RPMI8226 (cell line): ENCODE data around the gene DGKB.

Experiments used
- DNase-seq: peaks from one replicate; pipeline ENCODE4 v3.0.0-alpha.2; 2015

The DGKB gene

DNA sequence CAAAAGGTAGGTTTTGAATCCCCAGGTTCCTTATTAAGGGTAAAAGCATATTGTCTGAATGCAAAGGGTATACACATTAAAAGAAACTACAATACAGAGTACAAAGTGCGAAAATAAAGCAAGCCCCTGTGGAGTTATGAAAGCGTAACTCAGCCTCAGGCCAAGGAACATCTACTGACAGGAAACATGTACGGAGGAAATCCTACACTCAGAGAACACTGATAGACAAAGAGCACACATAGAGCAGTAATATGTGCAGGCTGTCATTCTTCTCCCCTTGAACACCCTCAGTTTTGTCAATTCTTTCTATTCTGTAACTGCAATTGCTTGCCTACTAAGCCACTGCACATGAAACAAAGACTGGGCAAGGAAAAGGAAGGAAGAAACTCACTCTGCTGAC is 150.2 kb downstream of the DGKB start:
- DNase-seq = no peak

GRCh38 chr7:14751461-14751860 is 151.1 kb downstream of the DGKB start:
- no peak for DNase-seq

- DNase-seq = no peak
These were observed 154.1 kb downstream of the DGKB start for GRCh38 chr7:14748461-14748860.

GRCh38 chr7:14747701-14748100 is 154.8 kb downstream of the DGKB start:
- DNase-seq = no peak

DNA sequence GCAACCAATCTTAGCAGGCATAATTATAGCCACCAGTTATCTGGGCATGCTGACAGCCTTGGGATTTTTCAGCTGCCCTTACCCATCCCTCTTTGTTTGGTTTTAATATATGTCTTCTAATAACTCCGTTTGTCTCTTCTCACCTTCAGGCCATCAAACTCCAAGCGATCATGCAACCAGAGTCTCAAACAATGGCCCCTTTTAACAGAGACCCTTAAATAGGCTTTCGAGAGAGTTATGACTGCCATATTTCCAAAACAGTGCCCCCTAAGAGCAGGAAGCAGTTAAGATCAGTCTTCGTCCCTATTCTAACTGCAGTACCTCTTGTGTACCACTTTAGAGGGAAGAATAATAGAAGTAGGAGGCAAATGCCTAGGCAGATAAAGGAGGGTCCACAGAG is 157.5 kb downstream of the DGKB start:
- DNase-seq = no peak

DNA sequence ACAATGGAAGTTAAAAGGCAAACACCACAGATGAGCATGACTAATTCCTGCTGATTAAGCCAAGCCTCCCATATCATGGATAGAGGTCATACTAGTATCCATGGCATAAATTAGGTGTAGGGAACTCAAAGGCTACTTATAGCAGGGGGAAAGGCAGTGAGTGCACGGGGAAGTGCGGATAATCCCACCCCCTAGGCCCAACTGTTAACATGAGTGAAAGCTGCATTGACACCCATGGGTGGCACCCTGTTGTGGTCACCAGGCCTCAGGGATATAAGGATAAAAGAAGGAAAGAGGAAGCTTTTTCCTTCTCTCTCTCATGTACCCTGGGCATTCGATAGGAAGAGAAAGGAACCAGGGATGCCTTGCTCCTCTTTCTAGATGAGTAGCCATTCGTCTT is 161.9 kb downstream of the DGKB start:
- DNase-seq = no peak

DNA sequence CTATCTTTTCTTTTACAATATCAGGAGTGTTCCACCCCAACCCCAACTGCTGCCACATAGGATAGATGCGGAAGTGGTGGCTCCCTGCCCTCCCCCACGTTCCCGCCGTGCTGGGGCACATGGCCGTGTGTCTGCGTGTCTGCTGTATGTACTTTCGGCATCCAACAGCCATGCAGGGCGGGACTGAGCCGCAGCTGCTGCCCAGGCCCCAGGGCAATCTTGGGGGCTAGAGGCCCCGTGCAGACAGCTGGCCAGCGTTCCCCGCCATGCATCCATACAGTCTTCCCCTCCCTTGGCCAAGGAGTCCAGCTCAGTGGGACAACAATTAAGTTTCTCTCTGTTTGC is 162.7 kb downstream of the DGKB start:
- no peak for DNase-seq

DNA sequence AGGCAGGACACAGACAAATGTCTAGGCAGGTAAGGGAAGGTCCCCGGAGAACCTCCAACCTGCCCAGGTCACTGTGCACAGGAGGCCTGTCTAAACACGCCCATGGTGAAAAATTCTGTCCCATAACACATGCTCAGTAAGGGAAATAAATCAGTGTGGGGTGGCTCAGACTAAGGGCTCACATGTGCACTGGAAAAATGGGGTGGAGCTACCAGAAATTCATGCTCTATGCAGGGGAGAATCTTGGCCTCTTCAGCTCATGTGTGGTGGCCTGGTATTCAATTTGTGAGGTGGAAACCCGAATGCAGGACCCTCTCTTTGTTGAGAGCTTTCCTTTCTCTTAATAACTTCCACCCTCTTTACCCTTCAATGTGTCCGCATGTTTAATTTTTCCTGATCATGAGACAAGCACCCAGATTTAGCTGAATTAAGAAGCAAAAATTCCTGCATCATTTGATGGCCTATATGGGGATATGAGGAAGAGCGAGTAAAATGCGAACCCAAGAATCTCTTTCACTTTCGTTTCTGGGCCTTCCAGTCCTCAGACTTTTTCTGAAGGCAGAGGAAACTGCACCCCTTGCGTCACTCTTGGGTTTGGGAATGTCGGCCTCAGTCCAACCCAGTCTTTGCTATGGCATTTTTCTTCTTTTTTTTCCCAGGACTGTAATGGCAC is 163.2 kb downstream of the DGKB start:
- DNase-seq = peak; percentile 48

- no peak for DNase-seq
These were observed 164.5 kb downstream of the DGKB start for GRCh38 chr7:14738086-14738485.

GRCh38 chr7:14734839-14735321 is 167.7 kb downstream of the DGKB start:
- DNase-seq = peak; percentile 45

GRCh38 chr7:14720785-14721184 is 181.8 kb downstream of the DGKB start:
- DNase-seq = no peak

- peak; percentile 20 for DNase-seq
These were observed 184.7 kb downstream of the DGKB start for GRCh38 chr7:14717816-14718215.

DNA sequence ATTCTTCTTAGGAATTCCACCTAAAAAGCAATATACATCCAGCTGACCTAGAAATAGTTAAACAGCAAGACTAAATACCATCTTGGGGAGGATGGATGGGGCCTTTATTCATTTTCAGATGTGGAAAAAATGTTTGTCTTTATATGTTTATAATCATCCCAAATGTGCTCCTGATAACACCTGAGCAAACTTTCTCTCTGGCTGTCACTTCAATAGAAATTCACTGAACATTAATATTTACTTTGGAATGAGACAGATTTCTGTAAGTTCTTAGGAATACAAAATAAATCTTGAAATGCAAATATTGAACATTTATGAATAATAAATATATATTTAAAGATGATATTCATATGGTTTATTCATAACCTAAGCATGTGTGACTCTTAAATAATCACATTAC is 185.4 kb downstream of the DGKB start:
- no peak for DNase-seq

DNA sequence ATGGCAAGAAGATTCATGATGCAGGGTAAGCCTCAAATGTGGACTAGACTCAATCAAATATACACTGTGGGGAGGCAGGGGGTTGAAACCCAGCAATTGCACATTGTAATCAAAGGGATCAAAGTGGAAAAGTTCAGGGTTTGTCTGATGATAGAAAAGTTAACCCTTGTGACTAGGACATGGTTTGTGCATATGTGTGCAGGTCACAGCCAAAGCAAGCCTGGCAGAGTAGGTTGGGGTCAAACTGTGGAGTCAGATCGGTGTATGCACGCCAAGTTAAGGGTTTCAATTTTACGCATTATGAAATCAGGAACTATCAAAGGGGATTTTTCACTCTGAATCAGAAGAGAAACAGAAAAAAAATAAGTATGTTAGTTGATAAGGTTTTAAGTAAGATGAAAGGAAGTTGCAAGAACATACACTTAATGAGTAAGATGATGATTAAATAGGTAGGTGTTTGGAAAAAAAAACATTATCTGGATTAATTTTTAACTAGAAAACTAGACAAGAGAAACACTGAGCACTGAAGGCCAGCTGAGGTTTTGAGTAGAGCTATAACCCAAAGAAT is 188.3 kb downstream of the DGKB start:
- no peak for DNase-seq

GRCh38 chr7:14698239-14698638 is 204.3 kb downstream of the DGKB start:
- peak; percentile 13 for DNase-seq

DNA sequence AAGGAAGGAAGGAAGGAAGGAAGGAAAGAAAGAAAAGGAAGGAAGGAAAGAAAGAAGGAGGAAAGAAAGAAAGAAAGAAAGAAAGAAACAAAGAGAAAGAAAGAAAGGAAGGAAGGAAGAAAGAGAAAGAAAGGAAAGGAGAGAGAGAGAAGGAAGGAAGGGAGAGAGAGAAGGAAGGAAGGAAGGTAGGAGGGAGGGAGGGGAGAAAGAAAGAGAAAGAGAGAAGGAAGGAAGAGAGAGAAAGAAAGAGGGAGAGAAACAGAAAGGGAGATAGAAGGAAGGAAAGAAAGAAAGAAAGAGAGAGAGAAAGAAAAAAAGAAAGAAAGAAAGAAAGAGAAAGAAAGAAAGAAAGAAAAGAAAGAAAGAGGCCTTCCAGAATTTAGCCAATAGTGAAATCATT is 204.9 kb downstream of the DGKB start:
- DNase-seq = no peak

DNA sequence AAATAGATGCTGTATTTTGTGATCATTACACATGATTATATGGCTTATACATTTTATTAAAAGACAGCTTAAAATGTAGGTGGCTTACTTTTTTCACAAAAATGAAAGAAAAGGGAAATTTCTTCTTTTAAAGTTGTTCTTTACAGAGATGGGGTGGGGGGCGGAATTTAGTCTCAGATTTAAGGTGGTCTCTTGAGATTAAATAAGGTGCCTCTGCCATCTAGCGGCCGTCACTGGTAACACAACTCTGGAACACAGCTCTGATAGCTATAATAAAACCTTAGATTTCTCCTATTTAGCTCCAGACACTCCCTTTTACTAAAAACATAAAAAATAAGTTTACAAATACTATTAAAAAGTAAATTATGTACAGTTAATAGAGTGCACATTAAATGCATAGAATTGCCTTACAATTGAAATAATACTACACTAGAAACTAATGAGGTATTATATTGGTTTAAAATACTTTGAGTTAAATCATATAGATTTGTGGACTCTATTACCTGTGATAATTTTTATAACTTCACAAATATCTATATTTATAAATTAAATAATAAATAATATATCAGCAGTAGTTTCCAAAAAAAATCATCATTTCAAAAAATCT is 210.9 kb downstream of the DGKB start:
- peak; percentile 60 for DNase-seq

DNA sequence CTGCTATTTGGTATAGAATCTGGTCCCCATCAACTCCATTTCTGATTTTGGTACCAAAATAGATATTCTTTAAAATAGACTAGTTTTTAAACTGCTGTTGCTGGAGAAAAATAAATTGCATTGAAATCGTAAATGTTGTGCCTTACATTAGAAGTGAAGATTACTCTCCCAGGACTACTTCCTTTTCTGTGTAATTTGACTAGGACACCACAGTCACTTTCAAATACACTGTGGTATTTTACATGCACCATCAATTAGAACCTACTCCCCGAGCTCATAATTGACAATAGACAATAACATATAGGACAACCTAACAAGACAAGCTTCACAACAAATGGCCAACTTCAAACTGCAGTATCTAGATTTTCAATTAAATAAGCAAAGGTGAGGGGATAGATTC is 211.5 kb downstream of the DGKB start:
- no peak for DNase-seq

DNA sequence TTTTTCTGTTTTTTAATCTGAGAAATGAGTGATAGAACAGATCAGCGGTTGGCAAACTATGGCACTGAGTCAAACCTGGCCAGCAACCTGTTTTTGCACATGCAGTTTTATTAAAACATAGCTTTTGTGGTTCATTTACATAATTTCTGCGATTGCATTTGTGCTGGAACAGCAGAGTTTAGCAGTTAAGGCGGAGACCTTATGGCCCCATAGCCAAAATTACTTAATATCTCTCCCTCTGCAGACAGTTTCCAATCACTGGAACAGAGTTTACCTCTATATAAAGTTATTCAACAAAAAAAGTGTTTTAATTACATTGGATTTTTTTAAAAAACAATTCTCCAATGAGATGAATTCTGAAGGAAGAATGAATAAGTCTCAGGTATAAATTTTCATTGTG is 212.1 kb downstream of the DGKB start:
- no peak for DNase-seq

DNA sequence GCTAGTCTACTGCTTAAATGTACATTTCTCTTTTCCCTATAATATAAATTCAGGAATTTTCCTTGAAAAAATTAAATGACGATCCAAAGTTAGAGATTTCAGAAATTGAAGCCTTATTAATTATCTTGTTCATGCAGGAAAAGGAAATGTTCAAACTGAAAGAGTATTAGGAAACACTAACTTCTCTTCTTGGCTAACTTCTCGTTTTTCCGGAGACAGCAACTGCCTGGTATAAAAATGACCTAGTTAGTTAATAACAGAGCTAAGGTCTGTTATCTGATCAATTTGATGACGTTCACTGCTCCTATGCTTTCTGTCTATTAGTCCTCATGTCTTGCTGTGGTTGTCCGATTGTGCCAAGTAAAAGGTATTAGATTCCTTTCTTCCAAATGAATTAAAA is 212.5 kb downstream of the DGKB start:
- DNase-seq = no peak

GRCh38 chr7:14688208-14688607 is 214.3 kb downstream of the DGKB start:
- peak; percentile 69 for DNase-seq

- DNase-seq = peak; percentile 37
These were observed 214.8 kb downstream of the DGKB start for GRCh38 chr7:14687777-14688176.

GRCh38 chr7:14687241-14687640 is 215.3 kb downstream of the DGKB start:
- DNase-seq = peak; percentile 54

GRCh38 chr7:14685167-14685566 is 217.4 kb downstream of the DGKB start:
- DNase-seq = no peak
